Stimulated activated naive B cell treated with anti-CD40 and anti-IgM and Interleukin-4, amounts not matched to agents 10 μg/mL and 1 μg/mL and 100 μg/mL, for 72 hours (primary cell): ENCODE results near the gene PHLDA3.
"Not testable (repeated sequence)": the region's sequence is repeated elsewhere in the genome, so short reads cannot be mapped to it uniquely, and the experiment has no call there.

Experiments
- ATAC-seq, 2 donors: fragments of 150-1000 bp; cut with Tn5 transposase; replicated peaks; 2 replicates each; pipeline ENCODE4 v1.10.0; 2021; ENCODE audit warnings: moderate library complexity in 1 of 2
- DNase-seq: peaks from one replicate; pipeline ENCODE4 v3.0.0; 2021
- H3K27ac Mint-ChIP-seq: one replicate; pipeline ENCODE4 v1.8.0; 2022; ENCODE audit warnings: mild to moderate bottlenecking, mixed read lengths
- H3K27me3 Mint-ChIP-seq, 2 donors: one replicate each; pipeline ENCODE4 v1.8.0; 2022; ENCODE audit warnings: mixed read lengths in 2 of 2
- H3K36me3 Mint-ChIP-seq, 2 donors: one replicate each; pipeline ENCODE4 v1.8.0; 2022; ENCODE audit warnings: mixed read lengths in 2 of 2, mild to moderate bottlenecking in 1 of 2
- H3K4me1 Mint-ChIP-seq, 2 donors: one replicate each; pipeline ENCODE4 v1.8.0; 2022; ENCODE audit warnings: mixed read lengths in 2 of 2, mild to moderate bottlenecking in 1 of 2
- H3K4me3 Mint-ChIP-seq, 2 donors: one replicate each; pipeline ENCODE4 v1.8.0; 2022; ENCODE audit warnings: mild to moderate bottlenecking in 2 of 2, mixed read lengths in 2 of 2, moderate library complexity in 1 of 2
- H3K9me3 Mint-ChIP-seq, 2 donors: one replicate each; pipeline ENCODE4 v1.8.0; 2022; ENCODE audit warnings: mixed read lengths in 2 of 2, mild to moderate bottlenecking in 1 of 2

PHLDA3 gene

GRCh38 chr1:201498621-201499020 lies 29.6 kb upstream of the PHLDA3 start:
- Mint-ChIP-seq H3K9me3 (peaks cover 0 to 4% of the 10 kb centered on the region in 2 donors), H3K27me3 (no peaks in the 10 kb centered on the region), H3K27ac (no peak overlapping the region), H3K36me3 (peaks cover 33 to 34% of the 10 kb centered on the region in 2 donors), H3K4me1 (peaks cover 0 to 13% of the 10 kb centered on the region in 2 donors), H3K4me3 (no peak overlapping the region)
- DNase-seq (no peak), ATAC-seq (no peak)

DNA sequence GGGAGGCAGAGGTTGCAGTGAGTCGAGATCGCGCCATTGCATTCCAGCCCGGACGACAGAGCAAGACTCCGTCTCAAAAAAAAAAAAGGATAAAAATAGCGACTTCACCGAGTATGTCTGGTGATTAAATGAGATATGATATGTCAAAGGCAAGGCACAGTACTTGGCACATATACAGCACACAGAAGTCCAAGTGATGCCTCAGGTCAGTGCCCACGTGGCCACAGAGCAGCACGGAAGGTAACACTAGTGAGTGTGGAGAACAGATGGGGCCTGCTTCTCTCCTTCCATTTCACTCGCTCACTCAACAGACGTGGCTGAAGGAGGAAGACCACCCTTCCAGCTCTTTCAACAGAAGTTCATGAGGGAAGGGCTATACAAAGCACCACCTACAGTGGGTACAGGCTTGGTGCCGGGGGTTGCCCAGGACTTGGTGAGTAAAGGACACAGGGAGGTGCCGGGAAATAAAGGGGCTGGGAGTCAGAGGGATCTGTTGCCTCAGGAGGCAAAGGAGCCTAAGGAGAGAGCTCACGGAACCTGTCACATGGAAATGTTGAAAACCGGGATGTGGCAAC lies 29.0 kb upstream of the PHLDA3 start:
- Mint-ChIP-seq H3K9me3 (peaks cover 0 to 8% of the 10 kb centered on the region in 2 donors), H3K4me3 (no peak overlapping the region), H3K36me3 (peaks cover 38 to 39% of the 10 kb centered on the region in 2 donors), H3K27ac (no peak overlapping the region), H3K4me1 (peaks cover 0 to 9% of the 10 kb centered on the region in 2 donors), H3K27me3 (no peaks in the 10 kb centered on the region)
- DNase-seq: no peak
- no peak for ATAC-seq

GRCh38 chr1:201496296-201496690 lies 27.3 kb upstream of the PHLDA3 start:
- peaks cover 0 to 8% of the 10 kb centered on the region in 2 donors for H3K9me3 Mint-ChIP-seq
- no peak for ATAC-seq
- H3K36me3 Mint-ChIP-seq: peaks cover 45 to 48% of the 10 kb centered on the region in 2 donors

DNA sequence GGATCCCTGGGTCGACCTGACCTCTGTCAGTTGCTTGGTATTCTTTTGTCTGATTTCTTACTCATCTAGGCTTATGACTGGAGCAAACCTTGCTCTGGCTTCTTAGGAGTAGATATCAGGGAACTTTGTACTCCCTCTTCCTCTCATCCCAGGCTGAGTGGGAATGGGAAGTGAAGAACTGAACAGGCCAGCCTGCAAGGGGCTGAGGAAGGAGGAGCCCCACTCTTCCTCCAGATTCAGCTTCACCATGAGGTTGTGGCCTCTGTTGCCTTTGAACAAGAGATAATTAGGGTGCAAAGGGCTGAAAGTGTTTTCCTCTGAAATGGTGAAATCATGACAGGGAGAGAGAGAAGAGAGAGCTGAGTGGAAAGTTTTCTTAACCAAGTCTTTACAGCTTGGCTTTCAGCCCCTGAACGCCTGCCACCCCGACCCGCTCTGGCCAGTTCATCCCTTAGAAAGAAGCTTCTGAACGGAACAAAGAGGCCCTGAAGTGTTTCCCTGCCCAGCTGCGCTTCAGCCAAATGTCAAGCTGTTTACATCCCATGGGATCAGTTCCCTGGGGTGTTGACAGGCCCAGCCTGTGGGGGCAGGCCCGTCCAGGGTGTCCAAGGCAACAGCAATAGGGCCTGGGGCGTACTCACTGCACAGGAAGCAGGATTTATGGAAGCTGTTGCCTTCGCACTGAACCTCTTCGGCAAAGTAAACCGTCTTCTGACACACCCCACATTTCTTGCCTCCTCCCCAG lies 26.7 kb upstream of the PHLDA3 start:
- DNase-seq (no peak), ATAC-seq (no peak)
- Mint-ChIP-seq H3K4me3 (no peak overlapping the region), H3K9me3 (peaks cover 0 to 8% of the 10 kb centered on the region in 2 donors), H3K36me3 (peaks cover 46 to 50% of the 10 kb centered on the region in 2 donors), H3K4me1 (peaks cover 0 to 9% of the 10 kb centered on the region in 2 donors), H3K27ac (peak overlapping the region; percentile 37), H3K27me3 (no peaks in the 10 kb centered on the region)

More at GRCh38 chr1:201496296-201496690, 27.3 kb upstream of the PHLDA3 start:
- H3K27me3 Mint-ChIP-seq: no peaks in the 10 kb centered on the region
- DNase-seq: no peak
- H3K4me1 Mint-ChIP-seq: peaks cover 0 to 9% of the 10 kb centered on the region in 2 donors
- H3K4me3 Mint-ChIP-seq: no peak overlapping the region
- no peak overlapping the region for H3K27ac Mint-ChIP-seq

DNA sequence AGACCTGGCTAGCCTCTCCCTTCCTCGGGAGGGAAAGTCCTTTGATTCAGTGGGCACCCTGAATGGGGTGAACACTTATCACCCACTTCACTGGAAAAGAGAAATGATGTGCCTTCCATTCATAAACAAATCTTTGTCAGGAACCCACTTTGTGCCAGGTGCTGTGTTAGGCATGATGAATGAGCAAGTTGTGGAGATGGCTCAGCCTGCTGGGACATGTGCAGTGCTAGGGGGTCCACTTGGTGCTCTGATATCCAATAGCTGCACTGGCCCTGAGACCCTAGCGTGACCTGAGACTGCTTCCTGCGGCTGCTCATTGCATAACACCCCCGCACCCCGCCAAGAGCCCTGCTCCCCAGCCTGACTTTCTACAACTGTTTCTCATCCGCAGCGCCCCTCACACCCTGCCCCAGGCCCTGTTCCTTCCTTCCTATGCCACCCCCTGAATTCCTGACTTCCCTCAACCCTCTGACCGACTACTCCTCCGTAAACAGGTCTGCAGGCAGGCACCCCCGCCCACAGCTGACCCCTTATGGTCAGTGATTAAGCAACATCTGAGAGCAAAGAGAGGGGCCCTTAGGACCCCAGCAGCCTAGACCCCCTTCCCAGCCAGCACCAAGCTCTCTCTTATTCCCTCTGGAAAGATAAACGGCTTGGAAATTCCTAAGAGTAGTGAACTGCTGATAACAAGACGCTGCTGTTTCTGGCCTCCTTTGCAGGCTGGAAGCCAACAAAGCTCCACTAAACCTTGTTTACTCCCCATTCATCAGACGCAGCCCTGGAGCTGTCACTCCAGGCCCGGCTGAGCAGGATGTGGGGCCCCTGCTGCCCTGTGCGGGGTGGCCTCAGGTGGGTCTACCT lies 25.0 kb upstream of the PHLDA3 start:
- peaks cover 0 to 8% of the 10 kb centered on the region in 2 donors for H3K9me3 Mint-ChIP-seq
- peak overlapping the region; percentile 10 for H3K27ac Mint-ChIP-seq
- ATAC-seq (no peak), DNase-seq (no peak)
- H3K4me3 Mint-ChIP-seq: no peak overlapping the region
- H3K27me3 Mint-ChIP-seq: no peaks in the 10 kb centered on the region
- H3K36me3 Mint-ChIP-seq: peaks cover 54 to 63% of the 10 kb centered on the region in 2 donors
- peaks cover 7 to 9% of the 10 kb centered on the region in 2 donors for H3K4me1 Mint-ChIP-seq

DNA sequence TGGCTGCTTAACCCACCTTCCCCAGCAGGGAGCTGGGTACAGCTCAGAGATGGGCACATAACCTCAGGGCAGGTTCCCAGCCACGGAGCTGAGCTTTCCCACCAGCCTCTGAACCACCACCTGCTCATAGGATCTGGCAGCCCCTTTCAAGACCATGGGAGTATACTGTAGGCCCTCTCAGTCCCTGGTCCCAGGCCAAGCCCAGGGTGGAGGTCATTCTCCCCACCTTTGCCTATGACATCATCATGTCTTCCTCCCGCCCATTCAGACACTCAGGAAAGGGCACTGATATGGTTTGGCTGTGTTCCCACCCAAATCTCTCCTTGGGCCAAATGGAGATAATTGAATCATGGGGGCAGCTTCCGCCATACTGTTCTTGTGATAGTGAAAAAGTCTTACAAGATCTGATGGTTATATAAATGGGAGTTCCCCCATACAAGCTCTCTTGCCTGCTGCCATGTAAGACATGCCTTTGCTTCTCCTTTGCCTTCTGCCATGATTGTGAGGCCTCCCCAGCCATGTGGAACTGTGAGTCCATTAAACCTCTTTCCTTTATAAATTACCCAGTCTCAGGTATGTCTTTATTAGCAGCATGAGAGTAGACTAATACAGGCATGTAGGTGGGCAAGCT lies 24.2 kb upstream of the PHLDA3 start:
- H3K4me3 Mint-ChIP-seq, DNase-seq, H3K4me1 Mint-ChIP-seq, H3K27me3 Mint-ChIP-seq, ATAC-seq, H3K9me3 Mint-ChIP-seq, H3K27ac Mint-ChIP-seq: not testable (repeated sequence)
- peaks cover 58 to 66% of the 10 kb centered on the region in 2 donors for H3K36me3 Mint-ChIP-seq

GRCh38 chr1:201491896-201492511 lies 23.0 kb upstream of the PHLDA3 start:
- Mint-ChIP-seq H3K4me1 (peaks cover 0 to 7% of the 10 kb centered on the region in 2 donors), H3K9me3 (peaks cover 0 to 8% of the 10 kb centered on the region in 2 donors), H3K27me3 (no peaks in the 10 kb centered on the region), H3K4me3 (no peak overlapping the region), H3K27ac (no peak overlapping the region), H3K36me3 (peaks cover 56 to 69% of the 10 kb centered on the region in 2 donors)
- ATAC-seq (no peak), DNase-seq (no peak)

DNA sequence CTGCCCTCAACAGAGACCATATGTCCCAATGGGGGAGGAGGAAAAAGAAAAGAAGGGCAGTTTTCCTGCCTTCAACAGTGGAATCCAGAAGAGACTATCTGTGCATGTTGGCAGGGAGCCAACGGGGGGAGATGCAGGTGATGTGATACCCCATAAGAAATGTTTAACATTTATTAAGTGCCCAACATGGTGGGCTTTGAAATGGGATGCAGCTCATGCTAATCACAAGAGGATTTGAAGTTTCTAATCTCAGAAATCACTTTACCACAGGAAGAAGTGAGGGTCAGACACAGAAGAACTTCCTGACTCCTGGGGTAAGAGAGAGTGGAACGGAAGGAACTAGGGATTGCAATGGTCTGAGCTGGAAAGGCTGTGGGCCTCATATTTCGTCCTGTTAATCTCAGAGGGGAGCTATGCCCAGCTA lies 21.7 kb upstream of the PHLDA3 start:
- Mint-ChIP-seq H3K4me1 (peaks cover 0 to 7% of the 10 kb centered on the region in 2 donors), H3K36me3 (peaks cover 50 to 63% of the 10 kb centered on the region in 2 donors), H3K4me3 (no peak overlapping the region), H3K27me3 (no peaks in the 10 kb centered on the region), H3K9me3 (peaks cover 0 to 8% of the 10 kb centered on the region in 2 donors), H3K27ac (no peak overlapping the region)
- no peak for ATAC-seq
- DNase-seq: no peak

- no peak for DNase-seq
- ATAC-seq: peak; percentile 36 to 60
- H3K27ac Mint-ChIP-seq: no peak overlapping the region
- H3K4me3 Mint-ChIP-seq: no peak overlapping the region
- peaks cover 48 to 63% of the 10 kb centered on the region in 2 donors for H3K36me3 Mint-ChIP-seq
- peaks cover 0 to 7% of the 10 kb centered on the region in 2 donors for H3K4me1 Mint-ChIP-seq
- H3K27me3 Mint-ChIP-seq: no peaks in the 10 kb centered on the region
- peaks cover 0 to 8% of the 10 kb centered on the region in 2 donors for H3K9me3 Mint-ChIP-seq
Measured at GRCh38 chr1:201489643-201490261, 20.8 kb upstream of the PHLDA3 start.

DNA sequence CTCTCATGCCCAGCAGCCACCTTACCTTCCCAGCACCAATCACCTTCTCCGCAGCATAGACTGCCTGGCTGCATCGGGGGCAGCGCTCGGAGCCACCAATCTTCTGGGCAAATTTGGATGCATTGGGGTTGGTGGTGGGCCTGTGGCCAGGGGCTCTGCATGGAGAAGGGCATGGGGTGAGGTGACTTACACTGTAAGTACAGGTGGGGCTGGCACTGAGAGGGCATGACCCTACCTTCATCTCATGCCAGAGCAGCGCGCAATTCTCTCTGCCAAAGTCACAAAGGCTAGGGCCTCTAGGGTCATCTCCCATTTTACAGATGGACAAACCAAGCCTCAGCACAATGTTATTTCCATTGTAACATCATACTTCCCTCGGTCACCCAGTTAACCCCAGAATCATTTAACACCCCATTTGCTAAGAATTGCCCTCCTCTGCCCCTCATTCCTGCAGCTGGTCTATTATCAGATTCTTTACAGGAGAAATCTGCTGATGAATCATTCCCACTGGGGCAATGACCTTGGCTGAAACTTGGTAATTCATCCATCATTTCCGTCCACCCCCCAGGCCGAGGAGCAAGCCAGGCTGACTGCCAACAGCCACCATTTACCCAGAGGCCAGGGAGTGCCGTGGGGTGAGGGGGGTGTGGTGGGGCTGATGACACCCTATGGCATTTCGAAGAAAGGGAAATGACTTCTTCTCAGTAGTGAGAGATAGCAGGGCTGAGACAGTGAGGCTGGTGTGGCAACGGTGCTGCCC lies 20.0 kb upstream of the PHLDA3 start:
- Mint-ChIP-seq H3K27ac (no peak overlapping the region), H3K4me3 (no peak overlapping the region), H3K9me3 (peaks cover 0 to 6% of the 10 kb centered on the region in 2 donors), H3K27me3 (no peaks in the 10 kb centered on the region), H3K36me3 (peaks cover 44 to 63% of the 10 kb centered on the region in 2 donors), H3K4me1 (peaks cover 0 to 7% of the 10 kb centered on the region in 2 donors)
- DNase-seq (no peak), ATAC-seq (peak in 1 of 2 donors; percentile 29)

DNA sequence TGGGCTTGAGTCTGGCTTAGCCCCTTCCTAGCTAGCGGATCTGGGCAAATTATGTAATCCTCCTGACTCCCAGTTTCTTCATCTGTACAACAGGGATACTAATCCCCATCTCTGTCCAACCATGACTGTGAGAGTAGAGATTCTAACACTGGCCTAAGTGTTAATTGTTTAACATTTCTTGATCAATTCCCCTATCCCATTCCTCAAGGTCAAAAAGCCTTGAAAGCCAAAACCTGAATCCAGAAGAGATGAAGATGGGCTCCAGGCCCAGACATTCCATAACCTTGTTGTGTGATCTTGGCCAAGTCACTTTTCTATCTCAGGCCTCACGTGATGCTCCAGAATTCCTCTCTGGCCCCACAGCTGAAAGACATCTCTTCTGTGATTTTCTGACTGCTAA lies 18.8 kb upstream of the PHLDA3 start:
- no peak overlapping the region for H3K4me3 Mint-ChIP-seq
- H3K9me3 Mint-ChIP-seq: no peaks in the 10 kb centered on the region
- peaks cover 2 to 9% of the 10 kb centered on the region in 2 donors for H3K4me1 Mint-ChIP-seq
- H3K27me3 Mint-ChIP-seq: no peaks in the 10 kb centered on the region
- no peak for ATAC-seq
- no peak for DNase-seq
- H3K36me3 Mint-ChIP-seq: peaks cover 32 to 54% of the 10 kb centered on the region in 2 donors
- H3K27ac Mint-ChIP-seq: no peak overlapping the region

GRCh38 chr1:201486187-201486586 lies 17.2 kb upstream of the PHLDA3 start:
- ATAC-seq (no peak), DNase-seq (no peak)
- H3K27me3 Mint-ChIP-seq: peaks cover 1 to 8% of the 10 kb centered on the region in 2 donors
- H3K4me1 Mint-ChIP-seq: peaks cover 17 to 21% of the 10 kb centered on the region in 2 donors
- H3K27ac Mint-ChIP-seq: no peak overlapping the region
- H3K9me3 Mint-ChIP-seq: no peaks in the 10 kb centered on the region
- H3K4me3 Mint-ChIP-seq: no peak overlapping the region
- H3K36me3 Mint-ChIP-seq: peaks cover 28 to 44% of the 10 kb centered on the region in 2 donors
